ENCODE measurements around the gene GAS6.
"Not testable (repeated sequence)": the region's sequence is repeated elsewhere in the genome, so short reads cannot be mapped to it uniquely, and the experiment has no call there.

Gene GAS6

DNA sequence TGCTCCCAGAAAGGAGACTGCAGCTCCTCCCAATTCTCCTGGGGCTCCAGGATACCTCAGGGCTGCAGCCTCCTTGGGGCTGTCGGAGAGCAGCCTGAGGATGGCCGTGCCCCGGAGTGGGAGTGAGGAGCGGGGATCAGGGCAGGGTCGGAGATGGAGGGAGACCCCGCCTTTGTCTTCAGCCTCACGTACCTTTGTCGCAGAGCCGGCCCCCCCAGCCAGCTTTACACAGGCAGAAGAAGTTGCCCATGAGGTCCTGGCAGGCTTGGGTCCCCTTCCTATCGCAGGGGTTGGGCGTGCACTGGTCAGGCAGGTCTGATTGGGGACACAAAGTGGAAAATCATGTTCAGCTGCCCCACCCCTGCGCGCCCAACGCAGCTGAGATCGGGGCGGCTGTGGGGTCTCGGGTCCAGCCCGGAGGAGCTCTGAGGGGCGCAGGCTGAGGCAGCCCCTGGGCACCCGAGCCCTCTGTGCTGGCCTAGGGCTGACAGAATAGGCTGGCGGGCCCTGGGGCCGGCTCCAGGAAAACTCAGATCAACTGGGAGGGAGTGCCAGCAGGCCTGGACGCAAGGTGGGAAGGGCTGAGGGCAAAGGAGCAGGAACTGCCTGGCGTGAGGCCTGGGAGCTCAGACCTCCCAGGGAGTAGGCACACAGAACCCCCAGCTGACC is 24.2 kb downstream of the GAS6 start:
- Histone ChIP-seq H3K9ac (ENCODE audit: low read depth in 1 of 2, low read length in 2 of 2) (peak overlapping the region; percentile 25 to 54), H3K4me3 (ENCODE audit: low read depth in 1 of 2, low read length in 2 of 2) (peak overlapping the region; percentile 21 to 40), H3K4me1 (ENCODE audit: control insufficient read depth in 1 of 2, insufficient read depth in 2 of 2, low read length in 2 of 2) (peaks cover 37 to 49% of the 10 kb centered on the region in 2 donors), H3K9me3 (ENCODE audit: control insufficient read depth in 1 of 2, low read length in 2 of 2) (no peaks in the 10 kb centered on the region), H3K27me3 (ENCODE audit: control insufficient read depth in 1 of 2, insufficient read depth in 2 of 2, low read length in 2 of 2) (no peaks in the 10 kb centered on the region), H3K36me3 (ENCODE audit: control insufficient read depth in 1 of 2, insufficient read depth in 2 of 2, low read length in 2 of 2) (peaks cover 0 to 22% of the 10 kb centered on the region in 2 donors), H3K27ac (ENCODE audit: low read depth, low read length) (peak overlapping the region; percentile 66)

DNA sequence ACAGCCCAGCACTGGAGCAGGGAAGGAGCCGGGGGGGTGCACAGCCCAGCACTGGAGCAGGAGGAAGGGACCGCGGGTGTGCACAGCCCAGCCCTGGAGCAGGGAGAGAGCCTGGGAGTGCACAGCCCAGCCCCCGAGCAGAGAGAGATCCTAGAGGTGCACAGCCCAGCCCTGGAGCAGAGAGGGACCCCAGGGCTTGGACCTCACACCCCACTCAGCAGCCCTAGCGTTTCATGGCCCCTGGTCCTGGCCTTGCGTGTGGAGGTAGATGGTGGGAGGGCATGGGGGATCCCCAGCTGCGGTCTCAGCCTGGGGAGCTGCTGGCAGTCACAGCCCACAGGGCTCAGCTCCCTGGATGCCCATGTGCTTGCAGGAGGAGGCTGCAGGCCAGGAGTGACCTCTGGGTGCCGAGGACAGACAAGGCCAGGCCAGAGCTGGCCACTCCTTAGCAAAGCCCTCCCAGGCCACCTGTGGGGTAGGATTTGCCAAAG is 25.1 kb downstream of the GAS6 start:
- H3K36me3 ChIP-seq (ENCODE audit: control insufficient read depth in 1 of 2, insufficient read depth in 2 of 2, low read length in 2 of 2): peaks cover 0 to 22% of the 10 kb centered on the region in 2 donors
- no peaks in the 10 kb centered on the region for H3K9me3 ChIP-seq (ENCODE audit: control insufficient read depth in 1 of 2, low read length in 2 of 2)
- no peak overlapping the region for H3K27ac ChIP-seq (ENCODE audit: low read depth, low read length)
- H3K9ac ChIP-seq (ENCODE audit: low read depth in 1 of 2, low read length in 2 of 2): no peak overlapping the region
- H3K4me1 ChIP-seq (ENCODE audit: control insufficient read depth in 1 of 2, insufficient read depth in 2 of 2, low read length in 2 of 2): peaks cover 37 to 48% of the 10 kb centered on the region in 2 donors
- H3K4me3 ChIP-seq (ENCODE audit: low read depth in 1 of 2, low read length in 2 of 2): no peak overlapping the region
- no peaks in the 10 kb centered on the region for H3K27me3 ChIP-seq (ENCODE audit: control insufficient read depth in 1 of 2, insufficient read depth in 2 of 2, low read length in 2 of 2)

DNA sequence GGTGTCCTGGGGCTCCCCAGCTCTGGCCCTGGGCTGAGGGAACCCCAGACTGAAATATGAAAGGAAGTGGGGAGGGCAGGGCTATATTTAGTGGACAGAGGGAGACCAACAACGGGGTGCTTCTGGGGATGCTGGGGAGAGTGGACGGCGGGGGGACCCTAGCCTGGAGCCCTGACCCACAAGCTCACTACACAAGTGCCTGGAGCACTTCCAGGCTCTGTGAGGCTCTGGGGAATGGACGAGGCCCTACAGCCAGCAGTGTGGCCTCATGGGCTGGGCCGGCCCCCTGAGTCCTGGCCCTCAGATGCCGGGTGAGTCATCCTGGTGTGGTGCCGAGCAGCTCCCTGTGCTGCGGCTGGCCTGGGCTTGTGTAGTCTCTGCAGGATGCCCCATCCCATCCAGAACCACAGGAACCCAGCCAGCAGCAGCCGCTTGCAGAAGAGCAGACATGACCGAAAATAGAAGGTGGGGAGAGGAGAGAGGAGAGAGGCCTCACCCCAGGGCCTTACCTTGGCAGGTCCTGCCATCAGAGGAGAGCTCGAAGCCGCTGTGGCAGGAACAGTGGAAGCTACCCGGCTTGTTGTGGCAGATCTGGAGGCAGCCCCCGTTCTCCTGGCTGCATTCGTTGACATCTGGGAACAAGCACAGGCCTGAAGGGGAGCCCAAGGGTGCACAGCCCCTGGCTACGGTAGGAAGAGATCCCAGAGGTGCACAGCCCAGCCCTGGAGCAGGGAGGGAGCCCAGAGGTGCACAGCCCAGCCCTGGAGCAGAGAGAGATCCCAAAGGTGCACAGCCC is 26.1 kb downstream of the GAS6 start:
- peak overlapping the region in 1 of 2 donors; percentile 4 for H3K9ac ChIP-seq (ENCODE audit: low read depth in 1 of 2, low read length in 2 of 2)
- peak overlapping the region; percentile 78 for H3K27ac ChIP-seq (ENCODE audit: low read depth, low read length)
- H3K4me3 ChIP-seq (ENCODE audit: low read depth in 1 of 2, low read length in 2 of 2): no peak overlapping the region
- no peaks in the 10 kb centered on the region for H3K27me3 ChIP-seq (ENCODE audit: control insufficient read depth in 1 of 2, insufficient read depth in 2 of 2, low read length in 2 of 2)
- H3K36me3 ChIP-seq (ENCODE audit: control insufficient read depth in 1 of 2, insufficient read depth in 2 of 2, low read length in 2 of 2): peaks cover 5 to 27% of the 10 kb centered on the region in 2 donors
- H3K4me1 ChIP-seq (ENCODE audit: control insufficient read depth in 1 of 2, insufficient read depth in 2 of 2, low read length in 2 of 2): peaks cover 37 to 48% of the 10 kb centered on the region in 2 donors
- H3K9me3 ChIP-seq (ENCODE audit: control insufficient read depth in 1 of 2, low read length in 2 of 2): no peaks in the 10 kb centered on the region

DNA sequence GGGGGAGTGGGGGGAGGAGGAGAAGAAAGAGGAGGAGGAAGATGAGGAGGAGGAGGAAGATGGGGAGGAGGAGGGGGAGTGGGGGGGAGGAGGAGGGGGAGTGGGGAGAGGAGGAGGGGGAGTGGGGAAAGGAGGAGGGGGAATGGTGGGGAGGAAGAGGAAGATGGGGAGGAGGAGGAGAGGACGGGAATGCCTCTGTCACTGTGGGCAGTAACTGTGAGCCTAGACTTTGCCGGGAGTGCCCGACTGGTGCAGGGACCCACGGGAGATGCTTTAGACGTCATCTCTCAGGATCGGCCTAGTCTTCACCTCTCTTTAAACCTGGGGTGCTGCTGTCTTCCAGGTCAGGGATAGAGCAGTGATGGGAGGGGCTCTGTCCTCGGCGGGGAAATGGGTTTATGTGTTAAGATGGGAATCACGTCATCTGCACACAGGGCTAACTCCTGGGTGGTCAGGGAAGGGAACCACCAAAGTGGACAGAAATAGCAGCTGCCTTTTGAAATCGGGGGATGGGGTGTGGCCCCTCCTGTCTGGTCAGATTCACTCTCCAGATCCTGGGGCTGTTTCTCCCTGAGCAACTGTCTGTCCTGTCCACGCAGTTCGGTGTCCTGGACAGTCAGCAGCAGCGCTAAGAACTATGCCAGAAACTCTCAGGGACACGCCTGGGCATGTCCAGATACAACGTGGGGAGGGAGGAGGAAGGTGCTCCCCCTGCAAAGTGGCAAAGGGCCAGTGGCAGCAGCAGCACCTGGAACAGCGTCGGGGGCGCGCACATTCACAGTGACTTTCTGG is 26.9 kb downstream of the GAS6 start:
- Histone ChIP-seq H3K4me3 (ENCODE audit: low read depth in 1 of 2, low read length in 2 of 2) (no peak overlapping the region), H3K9me3 (ENCODE audit: control insufficient read depth in 1 of 2, low read length in 2 of 2) (no peaks in the 10 kb centered on the region), H3K36me3 (ENCODE audit: control insufficient read depth in 1 of 2, insufficient read depth in 2 of 2, low read length in 2 of 2) (peaks cover 5 to 31% of the 10 kb centered on the region in 2 donors), H3K9ac (ENCODE audit: low read depth in 1 of 2, low read length in 2 of 2) (peak overlapping the region in 1 of 2 donors; percentile 4), H3K27ac (ENCODE audit: low read depth, low read length) (peak overlapping the region; percentile 78), H3K4me1 (ENCODE audit: control insufficient read depth in 1 of 2, insufficient read depth in 2 of 2, low read length in 2 of 2) (peaks cover 37 to 52% of the 10 kb centered on the region in 2 donors), H3K27me3 (ENCODE audit: control insufficient read depth in 1 of 2, insufficient read depth in 2 of 2, low read length in 2 of 2) (no peaks in the 10 kb centered on the region)

DNA sequence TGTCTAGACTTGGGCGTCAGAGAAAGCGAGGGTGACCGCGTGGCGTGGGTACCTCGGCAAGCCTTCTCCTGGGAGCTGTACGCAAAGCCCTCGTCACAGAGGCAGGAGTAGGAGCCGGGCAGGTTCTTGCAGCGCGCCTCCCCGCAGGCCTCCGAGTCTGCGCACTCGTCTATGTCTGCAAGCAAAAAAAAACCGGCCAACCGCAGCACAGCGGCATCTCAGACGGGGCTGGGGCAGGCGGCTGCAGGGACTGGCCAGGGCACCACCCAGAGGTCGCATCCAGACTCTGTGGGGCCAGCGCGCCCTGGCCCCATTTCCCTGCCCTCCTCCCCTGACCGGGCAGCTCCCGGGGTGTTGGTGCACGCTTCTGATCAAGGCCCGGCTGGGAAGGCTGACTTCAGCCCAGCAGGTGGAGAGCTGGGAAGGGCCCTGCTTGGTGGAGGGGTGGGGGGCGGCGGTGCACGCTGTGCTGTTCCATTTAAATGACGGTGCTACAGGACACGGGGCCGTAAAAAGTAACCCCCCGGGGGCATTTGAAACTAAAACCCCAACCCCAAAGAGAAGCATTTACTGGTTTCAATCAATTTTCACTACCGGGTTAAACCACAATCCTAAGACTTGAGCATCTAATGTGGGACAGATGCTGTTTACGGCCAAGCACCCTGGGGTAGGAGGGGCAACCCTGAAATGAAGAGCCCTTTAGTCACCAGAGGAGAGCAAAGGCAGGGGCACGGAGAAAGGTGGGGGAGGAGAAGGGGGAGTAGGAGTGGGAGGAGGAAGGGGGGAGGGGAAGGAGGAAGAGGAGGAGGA is 28.2 kb downstream of the GAS6 start:
- Histone ChIP-seq H3K9me3 (ENCODE audit: control insufficient read depth in 1 of 2, low read length in 2 of 2) (no peaks in the 10 kb centered on the region), H3K4me3 (ENCODE audit: low read depth in 1 of 2, low read length in 2 of 2) (no peak overlapping the region), H3K27me3 (ENCODE audit: control insufficient read depth in 1 of 2, insufficient read depth in 2 of 2, low read length in 2 of 2) (no peaks in the 10 kb centered on the region), H3K27ac (ENCODE audit: low read depth, low read length) (no peak overlapping the region), H3K36me3 (ENCODE audit: control insufficient read depth in 1 of 2, insufficient read depth in 2 of 2, low read length in 2 of 2) (peaks cover 5 to 32% of the 10 kb centered on the region in 2 donors), H3K4me1 (ENCODE audit: control insufficient read depth in 1 of 2, insufficient read depth in 2 of 2, low read length in 2 of 2) (peaks cover 33 to 43% of the 10 kb centered on the region in 2 donors), H3K9ac (ENCODE audit: low read depth in 1 of 2, low read length in 2 of 2) (no peak overlapping the region)

DNA sequence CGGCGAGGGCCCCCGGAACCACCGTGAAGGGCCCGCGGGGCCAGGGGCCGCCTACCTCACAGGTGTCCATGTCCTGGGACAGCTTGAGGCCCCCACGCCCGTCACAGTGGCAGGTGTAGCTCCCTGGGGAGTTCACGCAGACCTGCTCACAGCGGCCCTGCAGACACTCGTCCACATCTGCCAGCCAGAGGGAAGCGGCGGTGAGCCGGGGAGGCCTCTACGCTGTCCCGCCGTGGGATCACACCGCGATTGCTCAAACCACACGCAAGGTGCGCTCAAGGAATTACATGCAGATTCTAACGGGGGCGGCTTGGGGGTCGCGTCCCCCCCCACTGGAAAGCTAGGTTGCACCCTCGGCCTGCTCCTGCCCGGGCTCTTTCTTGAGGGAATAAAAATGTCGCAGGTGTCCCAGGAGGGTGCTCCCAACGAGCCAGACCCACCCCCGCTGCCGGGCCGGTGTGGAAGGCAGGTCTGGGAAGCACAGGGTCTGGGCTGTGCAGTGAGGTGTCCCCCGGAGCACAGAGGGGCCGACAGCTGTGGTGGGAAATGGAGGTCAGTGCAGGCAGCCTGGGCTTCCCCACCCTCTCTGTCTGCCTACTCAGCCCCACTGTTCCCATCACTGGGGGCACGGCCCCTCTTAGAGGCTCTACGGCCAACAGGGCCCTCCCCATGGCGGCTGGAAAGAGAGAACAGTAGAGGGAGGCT is 29.2 kb downstream of the GAS6 start:
- no peak overlapping the region for H3K9ac ChIP-seq (ENCODE audit: low read depth in 1 of 2, low read length in 2 of 2)
- H3K4me3 ChIP-seq (ENCODE audit: low read depth in 1 of 2, low read length in 2 of 2): no peak overlapping the region
- H3K4me1 ChIP-seq (ENCODE audit: control insufficient read depth in 1 of 2, insufficient read depth in 2 of 2, low read length in 2 of 2): peaks cover 24 to 34% of the 10 kb centered on the region in 2 donors
- H3K9me3 ChIP-seq (ENCODE audit: control insufficient read depth in 1 of 2, low read length in 2 of 2): no peaks in the 10 kb centered on the region
- H3K27ac ChIP-seq (ENCODE audit: low read depth, low read length): no peak overlapping the region
- peaks cover 5 to 32% of the 10 kb centered on the region in 2 donors for H3K36me3 ChIP-seq (ENCODE audit: control insufficient read depth in 1 of 2, insufficient read depth in 2 of 2, low read length in 2 of 2)
- H3K27me3 ChIP-seq (ENCODE audit: control insufficient read depth in 1 of 2, insufficient read depth in 2 of 2, low read length in 2 of 2): no peaks in the 10 kb centered on the region

DNA sequence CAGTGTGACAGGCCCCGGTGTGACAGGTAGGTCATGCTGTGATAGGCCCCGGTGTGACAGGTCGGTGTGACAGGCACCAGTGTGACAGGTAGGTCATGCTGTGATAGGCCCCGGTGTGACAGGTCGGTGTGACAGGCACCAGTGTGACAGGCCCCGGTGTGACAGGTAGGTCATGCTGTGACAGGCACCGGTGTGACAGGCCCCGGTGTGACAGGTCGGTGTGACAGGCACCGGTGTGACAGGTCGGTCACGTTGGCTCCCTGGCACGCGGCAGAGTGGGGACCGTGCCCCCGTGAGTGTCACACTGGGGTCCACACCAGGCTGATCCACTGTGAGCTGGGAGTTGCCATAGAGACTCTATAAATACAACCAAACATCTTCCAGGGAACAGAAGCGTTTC is 29.9 kb downstream of the GAS6 start:
- H3K9ac ChIP-seq (ENCODE audit: low read depth in 1 of 2, low read length in 2 of 2); H3K27ac ChIP-seq (ENCODE audit: low read depth, low read length); H3K9me3 ChIP-seq (ENCODE audit: control insufficient read depth in 1 of 2, low read length in 2 of 2); H3K27me3 ChIP-seq (ENCODE audit: control insufficient read depth in 1 of 2, insufficient read depth in 2 of 2, low read length in 2 of 2); H3K4me3 ChIP-seq (ENCODE audit: low read depth in 1 of 2, low read length in 2 of 2): not testable (repeated sequence)
- peaks cover 5 to 32% of the 10 kb centered on the region in 2 donors for H3K36me3 ChIP-seq (ENCODE audit: control insufficient read depth in 1 of 2, insufficient read depth in 2 of 2, low read length in 2 of 2)
- peaks cover 18 to 27% of the 10 kb centered on the region in 2 donors for H3K4me1 ChIP-seq (ENCODE audit: control insufficient read depth in 1 of 2, insufficient read depth in 2 of 2, low read length in 2 of 2)

DNA sequence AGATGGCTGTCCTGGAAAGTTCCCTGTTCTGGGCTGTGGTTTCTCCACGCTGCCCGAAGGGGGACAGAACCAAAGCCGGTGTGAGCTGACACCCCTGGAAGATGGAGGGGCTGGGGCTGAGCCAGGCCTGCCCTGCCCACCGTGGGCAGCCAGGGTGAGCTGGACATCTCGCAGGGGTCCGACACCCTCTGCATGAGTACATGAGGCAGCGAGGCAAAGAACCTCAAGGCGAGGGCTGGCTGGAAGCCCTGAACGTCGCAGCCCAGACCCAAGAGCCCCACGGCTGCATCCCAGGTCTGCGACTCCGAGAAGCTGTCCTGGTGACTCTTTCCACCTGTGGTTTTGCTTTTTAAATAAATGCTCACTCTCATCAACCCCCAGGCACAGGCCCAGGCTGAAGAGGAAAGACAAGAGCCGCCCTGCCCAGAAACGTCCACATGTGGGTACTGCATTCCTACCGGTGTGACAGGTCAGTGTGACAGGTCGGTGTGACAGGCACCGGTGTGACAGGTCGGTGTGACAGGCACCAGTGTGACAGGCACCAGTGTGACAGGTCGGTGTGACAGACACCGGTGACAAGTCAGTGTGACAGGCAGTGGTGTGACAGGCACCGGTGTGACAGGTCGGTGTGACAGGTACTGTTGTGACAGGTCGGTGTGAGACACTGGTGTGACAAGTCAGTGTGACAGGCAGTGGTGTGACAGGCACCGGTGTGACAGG is 30.6 kb downstream of the GAS6 start:
- Histone ChIP-seq H3K4me3 (ENCODE audit: low read depth in 1 of 2, low read length in 2 of 2) (no peak overlapping the region), H3K36me3 (ENCODE audit: control insufficient read depth in 1 of 2, insufficient read depth in 2 of 2, low read length in 2 of 2) (peaks cover 8 to 32% of the 10 kb centered on the region in 2 donors), H3K27ac (ENCODE audit: low read depth, low read length) (no peak overlapping the region), H3K27me3 (ENCODE audit: control insufficient read depth in 1 of 2, insufficient read depth in 2 of 2, low read length in 2 of 2) (no peaks in the 10 kb centered on the region), H3K9me3 (ENCODE audit: control insufficient read depth in 1 of 2, low read length in 2 of 2) (no peaks in the 10 kb centered on the region), H3K9ac (ENCODE audit: low read depth in 1 of 2, low read length in 2 of 2) (no peak overlapping the region), H3K4me1 (ENCODE audit: control insufficient read depth in 1 of 2, insufficient read depth in 2 of 2, low read length in 2 of 2) (peaks cover 13 to 20% of the 10 kb centered on the region in 2 donors)
